ENCODE data around the gene PRSS53.

DNA sequence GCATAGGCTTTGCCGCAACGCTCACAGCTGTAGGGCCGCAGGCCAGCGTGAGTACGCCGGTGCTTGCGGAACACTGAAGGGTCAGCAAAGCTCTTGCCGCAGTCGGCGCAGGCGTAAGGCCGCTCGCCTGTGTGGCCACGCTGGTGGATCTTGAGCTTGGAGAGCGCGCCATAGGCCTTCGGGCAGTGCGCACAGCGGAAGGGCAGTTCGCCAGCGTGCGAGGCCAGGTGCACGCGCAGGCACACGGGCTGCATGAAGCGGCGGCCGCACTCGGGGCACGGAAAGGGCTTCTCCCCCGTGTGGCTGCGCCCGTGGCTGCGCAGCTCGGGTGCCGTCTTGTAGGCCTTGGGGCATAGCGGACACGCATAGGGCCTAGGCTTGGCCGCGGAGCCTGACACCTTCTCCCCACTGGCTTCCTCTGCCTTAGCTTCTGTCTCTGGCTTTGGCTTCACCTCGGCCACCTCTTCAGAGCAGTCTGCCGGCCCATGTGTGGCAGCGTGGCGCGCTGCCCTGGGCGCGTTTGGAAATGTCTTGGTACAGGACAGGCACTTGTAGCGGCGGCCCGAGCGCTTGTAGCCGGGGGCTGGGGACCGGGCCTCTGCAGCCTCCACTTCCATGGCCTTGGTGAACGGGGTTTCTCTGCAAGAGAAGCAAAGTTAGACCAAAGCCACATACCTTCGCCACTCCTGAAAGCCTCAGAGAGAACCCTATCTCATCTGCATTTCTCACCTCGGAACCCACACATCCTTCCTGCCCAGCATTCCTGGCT is 24.7 kb downstream of the PRSS53 start:
- TF ChIP-seq, protein P1, sequence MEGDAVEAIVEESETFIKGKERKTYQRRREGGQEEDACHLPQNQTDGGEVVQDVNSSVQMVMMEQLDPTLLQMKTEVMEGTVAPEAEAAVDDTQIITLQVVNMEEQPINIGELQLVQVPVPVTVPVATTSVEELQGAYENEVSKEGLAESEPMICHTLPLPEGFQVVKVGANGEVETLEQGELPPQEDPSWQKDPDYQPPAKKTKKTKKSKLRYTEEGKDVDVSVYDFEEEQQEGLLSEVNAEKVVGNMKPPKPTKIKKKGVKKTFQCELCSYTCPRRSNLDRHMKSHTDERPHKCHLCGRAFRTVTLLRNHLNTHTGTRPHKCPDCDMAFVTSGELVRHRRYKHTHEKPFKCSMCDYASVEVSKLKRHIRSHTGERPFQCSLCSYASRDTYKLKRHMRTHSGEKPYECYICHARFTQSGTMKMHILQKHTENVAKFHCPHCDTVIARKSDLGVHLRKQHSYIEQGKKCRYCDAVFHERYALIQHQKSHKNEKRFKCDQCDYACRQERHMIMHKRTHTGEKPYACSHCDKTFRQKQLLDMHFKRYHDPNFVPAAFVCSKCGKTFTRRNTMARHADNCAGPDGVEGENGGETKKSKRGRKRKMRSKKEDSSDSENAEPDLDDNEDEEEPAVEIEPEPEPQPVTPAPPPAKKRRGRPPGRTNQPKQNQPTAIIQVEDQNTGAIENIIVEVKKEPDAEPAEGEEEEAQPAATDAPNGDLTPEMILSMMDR (conservative IDR thresholded peaks at IDR 0.05; ENCODE audit: low read length) = no peak
- TF ChIP-seq EZH2phosphoT487 (IDR thresholded peaks at IDR 0.05; ENCODE audit: borderline replicate concordance, low read depth, low read length) = no peak
